NCI-H774 (cell line): ENCODE measurements around the gene MAP3K14.
A peak's percentile ranks its signal among the peaks of the same experiment; 100 is the strongest.

Source experiments
- DNase-seq: peaks from one replicate; lab custom pipeline; 2025; lab: John Stamatoyannopoulos, UW

The MAP3K14 gene

DNA sequence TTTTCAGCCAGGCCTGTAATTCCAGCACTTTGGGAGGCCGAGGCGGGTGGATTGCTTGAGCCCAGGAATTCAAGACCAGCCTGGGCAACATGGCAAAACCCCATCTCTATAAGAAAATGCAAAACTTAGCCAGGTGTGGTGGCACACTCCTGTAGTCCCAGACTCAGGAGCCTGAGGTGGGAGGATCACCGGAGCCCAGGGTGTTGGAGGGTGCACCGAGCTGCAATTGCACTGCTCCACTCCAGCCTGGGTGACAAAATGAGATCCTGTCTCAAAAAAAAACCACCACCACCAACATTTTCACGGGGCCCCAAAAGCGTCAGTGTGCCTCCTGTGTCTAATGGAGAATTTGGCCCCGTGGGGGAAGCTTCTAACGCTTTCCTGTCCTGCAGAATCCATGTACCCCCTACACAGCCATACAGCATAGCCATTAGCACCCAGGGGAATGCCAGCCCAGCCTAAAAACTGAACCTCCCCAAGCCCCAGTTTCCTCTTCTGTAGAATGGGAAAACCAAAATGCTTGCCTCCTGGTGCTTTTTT, 22.2 kb upstream of the MAP3K14 start:
- no peak for DNase-seq

DNA sequence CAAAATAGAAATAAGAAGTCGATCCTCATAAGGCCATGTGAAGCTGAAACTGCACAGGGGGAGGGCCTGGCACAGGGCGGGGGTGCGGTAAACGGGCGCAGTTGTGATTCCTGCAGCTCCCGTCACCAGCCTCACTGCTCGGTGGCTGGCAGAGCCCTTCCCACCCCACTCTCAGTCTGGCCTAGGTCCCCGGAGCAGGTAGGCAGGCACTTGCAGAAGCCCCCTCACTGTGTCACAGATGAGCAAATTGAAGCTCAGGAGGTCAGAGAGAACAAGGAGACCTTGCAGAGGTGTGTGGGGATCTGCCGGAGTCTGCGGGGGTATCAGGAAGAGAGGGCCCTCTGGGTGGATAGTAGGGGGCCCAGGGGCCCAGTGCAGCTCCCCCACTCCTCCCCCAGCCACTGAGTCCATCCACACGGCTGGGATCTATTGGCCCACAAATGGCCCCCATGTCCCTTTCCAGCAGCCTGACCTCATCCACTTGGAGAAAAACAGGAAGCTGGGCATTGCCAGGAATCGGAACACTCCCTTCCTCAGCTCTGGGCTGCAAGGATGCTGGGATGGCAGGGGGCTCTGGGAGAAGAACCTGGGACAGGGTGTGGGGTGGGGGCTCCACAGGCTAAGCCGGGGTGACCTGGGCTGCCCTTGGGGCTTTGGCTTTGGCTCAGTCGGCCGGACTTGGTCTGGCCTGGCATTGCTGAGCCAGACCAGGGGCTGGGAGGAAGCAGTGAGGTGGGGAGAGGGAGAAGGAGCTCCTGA, 21.4 kb upstream of the MAP3K14 start:
- DNase-seq: no peak

DNA sequence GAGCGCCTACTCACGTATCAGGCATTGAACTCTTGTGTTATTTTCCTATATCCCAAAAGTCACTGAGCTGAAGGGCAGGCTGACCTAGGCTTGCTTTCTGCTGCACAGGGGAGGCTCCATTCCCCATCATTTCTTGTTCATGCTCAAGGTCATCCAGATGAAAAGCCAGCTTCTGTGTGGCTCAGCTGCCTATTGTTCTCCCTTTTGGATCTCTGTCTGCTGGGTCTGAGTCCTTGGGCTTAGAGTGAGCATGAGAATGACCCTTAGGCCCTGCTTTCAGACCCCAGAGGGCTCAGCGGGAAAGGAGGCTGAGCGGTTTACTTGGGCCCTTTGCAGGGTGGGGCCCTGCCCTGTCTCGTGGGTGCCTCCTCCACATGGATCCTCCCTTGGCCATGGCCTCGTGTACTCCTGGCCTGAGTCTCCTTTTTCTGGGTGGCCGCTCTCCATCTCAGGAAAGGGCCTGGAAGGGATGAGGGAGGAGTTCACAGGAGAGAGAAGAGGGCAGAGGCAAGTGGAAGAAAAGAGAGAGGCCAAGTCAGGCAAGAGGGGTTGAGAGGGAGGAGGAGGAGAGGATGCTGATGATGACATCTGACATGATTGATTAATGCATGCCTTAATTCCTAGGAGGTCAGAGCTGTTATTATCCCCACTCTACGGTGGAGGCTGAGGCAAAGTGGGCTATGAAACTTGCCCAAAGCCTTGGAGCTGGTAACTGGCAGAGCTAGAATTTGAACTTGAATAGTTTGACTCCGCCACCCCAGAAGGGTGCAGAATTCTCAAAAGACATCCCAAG, 19.8 kb upstream of the MAP3K14 start:
- no peak for DNase-seq

DNA sequence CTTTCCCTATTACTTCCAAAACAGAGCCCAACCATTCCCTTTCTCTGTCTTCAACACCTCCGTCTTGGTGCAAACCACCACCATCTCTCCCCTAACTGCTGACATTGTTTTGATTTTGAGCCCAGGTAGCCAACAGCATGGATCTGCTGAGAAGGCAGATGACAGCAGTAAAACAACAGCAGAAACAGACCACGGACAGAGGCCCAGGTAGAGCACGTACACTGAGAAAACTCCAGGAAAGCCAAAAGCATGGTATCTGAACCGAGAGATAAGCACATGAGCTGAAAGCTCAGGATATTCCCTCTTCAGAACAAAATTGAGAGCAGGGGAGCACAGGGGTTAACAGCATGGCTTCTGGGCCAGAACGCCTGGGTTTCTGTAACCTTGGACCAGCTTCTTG, 18.9 kb upstream of the MAP3K14 start:
- DNase-seq: no peak

DNA sequence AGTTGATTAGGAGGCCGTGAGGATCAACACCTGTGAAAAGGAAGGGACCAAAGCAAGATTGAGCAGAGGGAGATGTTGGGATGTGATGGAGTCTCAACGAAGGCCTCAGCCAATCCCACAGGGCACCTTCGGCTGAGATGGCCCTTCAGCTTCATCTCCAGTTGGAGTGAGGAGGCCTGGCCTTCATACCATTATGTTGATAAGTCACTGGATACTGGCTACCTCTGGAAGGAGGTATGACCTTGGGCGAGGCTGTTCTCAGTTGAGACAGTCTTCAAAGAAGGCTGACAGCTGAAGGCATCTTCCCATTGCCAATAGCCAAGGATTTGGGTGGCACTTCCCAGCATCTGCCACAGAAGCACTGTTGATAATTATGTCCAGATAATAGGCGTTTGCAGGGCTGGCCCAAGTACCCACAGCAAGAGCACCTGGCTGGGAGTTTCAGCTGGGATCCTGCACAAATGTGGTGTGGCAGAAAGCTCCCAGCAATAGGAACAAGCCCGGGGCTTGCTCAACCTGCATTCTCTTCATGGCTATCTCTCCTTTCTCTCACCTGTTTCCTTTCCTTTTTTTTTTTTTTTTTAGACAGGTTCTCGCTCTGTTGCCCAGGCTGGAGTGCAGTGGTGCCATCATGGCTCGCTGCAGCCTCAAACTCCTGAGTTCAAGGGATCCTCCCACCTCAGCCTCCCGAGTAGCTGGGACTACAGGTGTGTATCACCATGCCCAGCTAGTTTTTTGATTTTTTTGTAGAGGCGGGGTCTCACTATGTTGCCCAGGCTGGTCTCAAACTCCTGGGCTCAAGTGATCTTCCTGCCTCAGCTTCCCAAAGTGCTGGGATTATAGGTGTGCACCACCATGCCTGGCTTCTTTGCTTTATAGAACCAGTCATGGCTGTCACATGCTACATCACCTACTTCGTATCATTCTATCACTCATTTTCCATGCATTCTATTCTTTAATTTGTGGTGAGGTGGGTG, 18.2 kb upstream of the MAP3K14 start:
- peak; percentile 14 for DNase-seq

DNA sequence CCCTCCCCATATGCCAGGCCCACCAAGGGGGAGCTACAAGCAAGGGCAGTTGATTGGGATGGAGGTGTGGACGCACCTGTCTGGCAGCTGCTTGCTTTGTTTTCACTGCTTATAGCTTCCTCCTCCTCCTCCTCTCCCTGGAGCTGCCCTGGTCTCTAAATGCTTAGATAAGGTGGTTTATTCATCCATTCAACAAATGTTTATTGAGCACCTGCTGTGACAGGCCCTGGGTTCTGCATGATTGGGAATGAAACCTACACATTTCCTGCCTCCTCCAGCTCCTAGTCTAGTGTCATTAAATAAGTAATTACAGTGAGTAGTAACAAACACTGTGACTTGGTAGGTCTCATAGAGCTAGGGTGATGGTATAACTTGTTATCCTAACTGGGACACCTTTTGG, 17.4 kb upstream of the MAP3K14 start:
- DNase-seq: peak; percentile 89

DNA sequence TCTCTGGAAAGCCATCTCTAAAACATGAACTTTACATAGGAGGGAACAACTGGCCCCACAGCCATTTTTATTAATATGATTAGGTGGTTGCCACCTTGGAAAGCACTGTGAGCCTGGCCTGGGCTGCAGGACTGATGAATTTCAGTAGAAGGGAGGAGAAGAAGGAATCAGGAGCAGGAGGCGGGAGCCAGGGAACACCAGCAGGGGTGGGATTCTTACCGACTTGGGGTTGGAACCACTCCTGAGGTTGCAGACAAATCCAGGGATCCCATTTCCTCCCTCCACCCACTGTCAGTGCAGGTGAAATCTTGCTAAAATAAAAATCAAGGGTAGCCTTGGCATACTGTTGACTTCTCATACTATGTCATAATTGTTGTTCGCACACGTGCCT, 16.9 kb upstream of the MAP3K14 start:
- DNase-seq: no peak

DNA sequence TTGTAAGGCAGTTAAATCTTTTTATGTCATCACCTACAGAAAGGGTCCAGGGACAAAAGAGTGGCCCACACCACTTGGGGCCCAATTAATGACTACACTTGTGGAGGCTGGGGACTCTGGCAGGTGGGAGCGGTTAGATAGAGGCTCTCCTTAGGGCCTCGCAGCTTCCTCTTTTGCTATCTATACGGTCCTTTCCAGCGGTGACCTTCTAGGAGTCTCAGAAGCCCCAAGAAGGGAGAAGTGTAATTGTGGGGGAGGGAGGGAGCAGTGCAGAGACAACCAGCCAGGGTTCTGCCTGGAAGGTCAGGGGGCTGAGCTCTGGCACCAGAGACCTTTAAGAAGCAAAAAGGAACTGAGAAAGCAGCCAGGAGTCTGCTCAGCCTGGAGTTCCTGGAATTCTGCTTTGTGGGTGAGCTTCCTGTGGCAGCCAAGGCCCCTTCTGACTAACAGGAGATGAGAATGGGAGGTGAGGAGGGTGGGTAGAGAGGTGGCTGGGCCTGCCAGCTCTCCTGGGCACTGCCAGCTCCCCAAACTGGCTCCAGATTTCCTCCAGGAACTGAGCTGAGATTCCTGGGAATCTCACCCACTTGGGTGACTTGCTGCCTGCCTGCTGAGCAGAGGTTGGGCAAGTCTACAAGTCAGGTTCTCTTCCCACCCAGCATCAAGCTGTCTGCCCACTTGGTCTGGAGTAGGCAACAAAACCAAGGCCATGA, 16.3 kb upstream of the MAP3K14 start:
- DNase-seq: no peak

DNA sequence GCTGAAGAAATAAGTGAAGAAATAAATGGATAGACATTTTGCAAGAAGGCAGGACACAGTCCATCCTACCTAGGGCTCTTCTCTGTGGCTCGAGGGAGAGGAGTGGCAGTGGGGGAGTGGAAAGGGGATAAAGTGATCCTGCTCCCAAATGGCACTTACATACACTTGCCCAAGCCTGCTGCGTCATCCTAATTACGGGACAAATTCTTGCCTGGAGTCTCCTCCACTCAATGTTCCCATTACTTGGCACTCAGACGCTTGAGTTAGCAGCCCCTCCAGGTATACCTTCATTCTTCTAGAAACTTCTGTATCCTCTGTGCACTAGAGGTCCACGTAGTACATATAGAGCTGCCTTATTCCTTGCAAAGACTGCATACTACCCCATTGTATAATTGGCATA, 15.7 kb upstream of the MAP3K14 start:
- no peak for DNase-seq

DNA sequence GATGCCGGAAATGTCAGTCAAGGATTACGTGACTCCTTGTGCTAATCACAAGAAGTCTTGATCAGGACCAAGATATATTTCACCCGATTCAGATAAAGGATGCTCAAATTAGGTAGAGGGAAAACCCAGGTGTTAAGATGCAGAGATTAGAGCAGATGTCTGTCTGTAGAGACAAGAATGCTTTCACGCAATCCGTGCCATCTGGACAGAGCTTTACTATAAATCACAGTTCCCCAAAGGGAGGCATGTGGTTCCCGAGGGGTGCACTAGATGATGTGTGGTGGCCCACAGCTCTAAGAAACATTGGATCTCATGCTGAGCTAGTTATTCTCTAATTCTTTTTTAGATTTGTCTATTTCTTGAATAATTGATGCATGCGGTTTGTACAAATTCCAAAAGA, 9.8 kb upstream of the MAP3K14 start:
- DNase-seq: no peak

DNA sequence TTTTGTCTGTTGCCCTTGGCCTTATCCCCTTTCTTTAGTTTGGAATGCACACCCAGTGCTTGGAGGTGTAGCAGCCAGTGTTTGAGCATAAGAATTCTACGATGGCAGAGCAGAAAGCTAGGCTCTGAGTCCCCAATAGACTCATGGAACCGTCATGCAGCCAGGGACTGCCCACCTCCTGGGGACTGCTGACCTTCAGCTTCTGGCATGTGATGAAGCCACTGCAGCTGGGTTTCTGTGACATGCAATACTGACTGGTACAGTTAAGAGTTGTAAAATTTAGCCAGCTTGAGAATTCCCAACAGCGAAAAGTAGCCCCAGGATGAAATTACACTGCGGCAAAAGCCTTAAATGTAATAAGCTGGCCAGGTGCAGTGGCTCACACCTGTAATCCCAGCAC, 9.0 kb upstream of the MAP3K14 start:
- no peak for DNase-seq

DNA sequence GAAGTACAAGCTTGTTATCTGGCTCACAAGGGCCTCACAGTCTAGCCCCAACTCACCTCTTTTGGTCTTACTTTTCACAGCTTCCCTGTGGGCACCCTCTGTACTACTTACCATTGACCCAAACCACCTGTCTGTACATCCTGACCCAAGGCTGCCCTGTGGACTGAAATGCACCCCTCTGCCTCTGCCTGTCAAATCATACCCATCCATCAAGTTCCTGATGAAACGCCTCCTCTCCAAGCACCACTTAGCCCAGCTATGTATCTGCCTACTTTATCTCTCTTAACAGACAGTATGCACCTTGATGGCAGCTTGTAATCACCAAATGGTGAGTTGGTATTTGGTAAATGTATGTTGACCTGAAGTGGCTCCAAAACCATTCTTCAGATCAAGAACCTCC, 7.5 kb upstream of the MAP3K14 start:
- no peak for DNase-seq

DNA sequence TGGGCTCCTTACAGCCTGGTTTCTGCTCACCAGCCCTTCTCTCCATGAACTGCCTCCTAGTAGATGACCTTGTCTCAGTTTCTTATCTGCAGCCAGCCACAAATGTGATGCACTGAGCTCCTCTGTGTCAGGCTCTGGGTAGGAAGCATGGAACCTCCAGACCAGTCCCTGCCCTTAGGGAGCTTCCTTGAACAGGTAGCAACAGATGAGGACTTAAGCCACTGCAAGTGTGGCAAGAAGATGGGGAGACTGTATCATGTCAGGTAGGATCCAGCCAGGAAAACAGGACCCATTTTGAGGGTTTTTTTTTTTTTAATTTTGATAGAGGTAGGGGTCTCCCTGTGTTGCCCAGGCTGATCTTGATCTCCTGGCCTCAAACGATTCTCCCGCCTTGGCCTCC, 5.3 kb upstream of the MAP3K14 start:
- no peak for DNase-seq

DNA sequence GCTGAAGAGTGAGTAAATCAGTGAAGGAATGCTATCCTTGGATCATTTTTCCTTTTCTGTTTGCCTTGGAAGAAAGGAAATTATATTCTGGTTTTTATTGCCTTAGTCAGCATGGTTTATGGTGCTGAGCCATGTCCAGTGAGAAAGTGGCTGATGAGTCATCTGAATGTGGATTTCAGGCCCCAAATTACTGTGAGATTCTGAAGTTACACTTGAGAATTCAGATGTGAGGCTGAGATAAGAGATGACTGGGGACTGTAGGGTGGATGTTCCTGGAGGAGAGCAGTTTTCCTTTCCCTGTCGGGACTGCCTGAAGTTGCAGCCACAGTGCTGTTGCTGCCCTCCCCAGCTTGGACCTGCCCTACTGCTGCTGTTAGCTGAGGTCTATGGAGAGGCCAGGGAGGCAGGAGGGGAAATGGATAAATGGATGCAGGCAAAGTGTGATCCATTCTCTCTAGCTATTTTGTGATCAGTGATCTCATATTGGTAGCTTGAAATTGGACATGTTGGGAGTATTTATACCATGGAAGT, 4.2 kb upstream of the MAP3K14 start:
- DNase-seq: no peak

DNA sequence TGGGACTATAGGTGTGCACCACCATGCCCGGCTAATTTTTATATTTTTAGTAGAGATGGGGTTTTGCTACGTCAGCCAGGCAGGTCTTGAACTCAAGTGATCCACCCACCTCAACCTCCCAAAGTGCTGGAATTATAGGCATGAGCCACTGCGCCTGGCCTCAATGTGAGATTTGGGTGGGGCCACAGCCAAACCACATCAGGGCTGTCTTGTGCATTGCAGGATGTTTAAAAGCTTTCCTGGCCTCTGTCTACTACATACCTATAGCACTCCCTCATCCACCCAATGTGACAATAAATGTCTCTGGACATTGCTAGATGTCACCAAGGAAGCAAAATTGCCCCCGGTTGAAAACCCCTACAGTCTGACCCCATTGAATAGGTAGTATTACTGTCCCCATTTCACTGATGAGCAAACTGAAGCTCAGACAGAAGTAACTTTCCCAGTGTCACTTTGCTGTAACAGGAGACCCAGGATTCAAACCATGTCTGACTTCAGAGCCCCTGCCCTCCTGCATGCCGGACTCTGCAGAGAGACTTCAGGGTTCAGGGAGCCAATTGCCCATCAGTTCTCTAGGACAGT, 3.6 kb upstream of the MAP3K14 start:
- no peak for DNase-seq

DNA sequence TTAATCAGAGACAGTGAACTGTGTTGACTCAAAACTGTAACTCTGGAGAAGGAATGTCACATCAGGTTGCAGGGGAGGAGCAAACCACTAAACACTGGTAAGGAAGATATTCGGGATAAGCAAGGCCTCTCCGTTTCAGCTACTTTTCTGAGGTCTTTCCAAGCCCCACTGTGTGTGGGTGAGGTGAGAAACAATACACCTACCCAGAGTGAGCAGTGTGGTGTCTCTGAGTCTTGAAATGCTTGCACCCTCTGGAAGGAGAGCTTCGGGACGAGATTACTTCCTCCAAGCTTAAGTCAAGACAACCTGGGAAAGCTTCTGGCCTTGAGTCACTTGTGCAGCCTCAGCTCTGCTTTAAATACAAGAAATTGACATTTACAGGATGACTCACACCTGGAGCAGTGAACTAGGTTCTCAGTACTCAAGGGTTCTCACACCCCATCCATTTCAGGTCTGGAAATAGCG, 2.5 kb upstream of the MAP3K14 start:
- DNase-seq: no peak

DNA sequence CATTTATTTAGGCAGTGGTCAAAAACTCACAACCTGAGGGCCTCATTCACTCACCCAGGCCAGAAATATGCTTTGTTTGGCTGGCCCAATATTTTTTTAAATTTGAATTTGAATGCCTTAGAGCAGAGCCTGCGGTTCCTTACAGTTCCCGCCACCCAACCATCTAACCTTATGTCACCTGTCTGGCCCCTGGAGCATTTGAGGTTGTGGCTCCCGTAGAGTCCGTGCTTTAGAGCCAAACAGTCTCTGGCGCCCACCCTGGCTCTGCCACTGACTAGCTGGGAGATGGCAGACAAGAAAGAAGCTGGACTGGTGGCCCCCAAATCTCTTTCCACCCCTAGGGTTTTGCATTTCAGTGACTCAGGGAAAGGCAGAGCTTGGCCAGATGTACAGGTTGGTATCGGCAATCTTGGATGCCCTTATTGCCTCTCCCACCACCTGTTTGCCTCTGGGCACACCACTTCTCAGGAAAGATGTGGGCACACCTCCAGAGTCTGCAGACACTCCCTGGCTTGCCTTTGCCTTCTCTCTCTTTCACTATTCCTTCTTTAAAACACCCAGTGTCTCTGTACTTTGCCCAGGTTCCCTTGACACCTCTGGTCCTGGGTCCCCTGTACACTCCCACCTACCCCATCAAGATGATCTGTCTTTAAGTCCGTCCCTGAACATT, 1.9 kb upstream of the MAP3K14 start:
- no peak for DNase-seq

DNA sequence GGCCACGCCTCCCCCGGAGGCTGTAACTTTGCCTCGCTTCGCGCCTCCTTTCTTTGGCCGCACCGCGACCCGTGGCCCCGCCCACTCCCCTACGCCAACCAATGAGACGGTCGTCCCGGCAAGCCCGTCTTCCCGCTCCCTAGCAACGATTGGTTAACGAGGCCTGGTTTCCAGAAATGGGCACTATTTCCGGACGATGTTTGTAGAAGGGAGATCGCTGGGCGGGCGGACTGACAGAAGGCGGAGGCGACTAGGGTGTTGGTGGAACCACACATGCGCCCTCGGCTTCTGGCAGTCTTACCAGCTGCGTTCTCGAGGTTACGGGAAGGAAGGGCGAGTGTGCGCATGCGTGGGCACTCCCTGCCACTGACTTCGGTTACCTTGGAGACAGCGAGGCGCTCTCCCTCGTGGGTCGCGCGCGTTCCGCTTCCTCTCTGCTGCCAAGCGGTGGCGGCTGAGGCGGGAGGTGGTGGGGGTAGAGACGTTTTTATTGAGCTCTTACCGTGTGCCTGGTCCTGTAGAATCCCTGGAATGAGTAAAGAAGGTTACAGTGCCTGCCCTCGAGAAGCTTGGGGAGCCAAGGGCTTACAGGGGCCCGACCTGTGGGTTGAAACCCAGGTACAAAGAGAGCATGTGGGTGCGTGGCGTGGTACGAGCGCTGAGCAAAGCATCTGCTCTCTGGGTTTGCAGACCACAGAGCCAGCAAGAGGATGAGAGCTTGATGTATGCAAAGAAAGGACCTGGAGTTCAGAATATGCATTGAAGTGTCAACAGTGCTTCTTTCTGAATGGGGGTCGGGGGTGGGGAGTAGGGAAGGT, 500 bp upstream of the MAP3K14 start:
- peak; percentile 100 for DNase-seq
